Chondrocyte (in vitro differentiated cells): Measurements from ENCODE around the gene SKIC8. TPM values are rescaled to one million over a fixed set of nuclear protein-coding genes. Genes with fewer than 3 reads are reported as not detected.

Experiments
- DNase-seq: peaks from one replicate; pipeline ENCODE4 v3.0.0; 2021; ENCODE audit warnings: mixed read lengths, low spot score
- H3K27ac Mint-ChIP-seq: one replicate; pipeline ENCODE4 v1.8.0; 2021; ENCODE audit warnings: mild to moderate bottlenecking, moderate library complexity, mixed read lengths; ENCODE audit not compliant: unreplicated experiment
- H3K27me3 Mint-ChIP-seq: 2 replicates; pipeline ENCODE4 v1.8.0; 2021; ENCODE audit warnings: low read depth, mixed read lengths
- H3K36me3 Mint-ChIP-seq: 2 replicates; pipeline ENCODE4 v1.8.0; 2021; ENCODE audit warnings: low read depth, mixed read lengths
- H3K4me1 Mint-ChIP-seq: 2 replicates; pipeline ENCODE4 v1.8.0; 2021; ENCODE audit warnings: low read depth, mild to moderate bottlenecking, mixed read lengths
- H3K4me3 Mint-ChIP-seq: one replicate; pipeline ENCODE4 v1.8.0; 2021; ENCODE audit warnings: mild to moderate bottlenecking, moderate library complexity, mixed read lengths; ENCODE audit not compliant: unreplicated experiment
- H3K9me3 Mint-ChIP-seq: 2 replicates; pipeline ENCODE4 v1.8.0; 2021; ENCODE audit warnings: low read depth, mixed read lengths
- long read RNA-seq: library from polyadenylated mRNA; stranded (forward); transcript quantifications from one replicate; pipeline ENCODE4 v2.0.0, GENCODE V29; 2021
- total RNA-seq: library from RNA; stranded (reverse); gene quantifications from 3 replicates; pipeline ENCODE4 v1.2.1, GENCODE V29; 2021
- TF ChIP-seq, protein P1 (sequence below): fragments of 200-600 bp; sonication (generic); IDR thresholded peaks from 2 replicates; pipeline ENCODE4 v1.5.0; 2021; ENCODE audit warnings: antibody characterized with exemption, mild to moderate bottlenecking, moderate library complexity

Gene SKIC8
- 35.1 to 52.8 TPM (median 39.9 TPM) in 3 replicates for total RNA-seq
- long read RNA-seq, transcript WDR61-201 (11 exons, 1,387 nt): major isoform, 42 of 56 reads
- long read RNA-seq, partial matches to known transcripts: 2 of 56 reads
- long read RNA-seq, other reads (novel, unspliced or antisense): 10 of 56 reads

DNA sequence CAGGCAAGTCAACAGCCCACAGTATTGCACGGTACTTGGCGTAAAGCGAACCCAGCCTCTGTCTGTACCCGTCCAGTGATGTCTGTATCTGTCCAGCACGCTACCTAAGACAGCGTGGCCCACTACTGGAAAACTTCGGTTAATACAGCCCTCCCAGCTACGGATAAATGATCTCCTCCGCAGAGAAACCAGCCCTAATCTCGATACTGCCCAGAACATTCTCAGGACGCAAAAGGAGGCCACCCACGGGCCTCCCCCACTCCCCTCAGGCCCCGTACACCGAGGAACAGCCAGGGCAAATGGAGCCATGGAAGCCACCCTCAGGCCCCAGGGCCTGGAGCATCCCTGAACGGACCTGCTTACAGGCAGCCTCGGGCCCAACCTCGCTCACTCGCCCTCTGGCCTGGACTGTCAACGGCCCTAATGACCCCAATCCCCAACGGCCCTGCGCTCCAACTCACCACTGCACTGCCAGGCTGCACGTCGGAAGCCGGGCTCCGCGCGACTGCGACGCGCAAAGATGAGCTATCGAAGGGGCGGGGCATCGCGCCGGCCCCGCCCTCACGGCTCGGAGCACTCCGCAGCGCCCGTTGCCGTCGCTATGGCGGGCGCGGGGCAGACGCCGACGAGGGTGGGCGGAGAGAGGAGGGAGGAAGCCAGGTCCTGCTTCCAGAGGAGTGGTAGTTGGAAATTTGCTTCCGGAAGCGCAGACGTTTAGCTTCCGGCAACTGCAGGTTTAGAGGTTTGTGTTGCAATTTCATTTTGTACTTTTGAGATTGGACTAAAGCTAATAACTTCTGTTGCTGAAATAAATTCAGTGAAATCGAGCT is at the start of gene SKIC8:
Gene SKIC8 (minus strand): TSS at position 509 of the 830 bp plus-strand sequence. CDS start 3,923 bp downstream, outside the sequence.
- Mint-ChIP-seq H3K9me3 (no peaks in the 10 kb centered on the region), H3K36me3 (no peaks in the 10 kb centered on the region), H3K27me3 (no peaks in the 10 kb centered on the region), H3K27ac (peak within 1 kb of the TSS; percentile 97), H3K4me1 (peaks cover 45% of the 10 kb centered on the region), H3K4me3 (peak within 1 kb of the TSS; percentile 98)
- no peak for DNase-seq
- TF ChIP-seq, protein P1, sequence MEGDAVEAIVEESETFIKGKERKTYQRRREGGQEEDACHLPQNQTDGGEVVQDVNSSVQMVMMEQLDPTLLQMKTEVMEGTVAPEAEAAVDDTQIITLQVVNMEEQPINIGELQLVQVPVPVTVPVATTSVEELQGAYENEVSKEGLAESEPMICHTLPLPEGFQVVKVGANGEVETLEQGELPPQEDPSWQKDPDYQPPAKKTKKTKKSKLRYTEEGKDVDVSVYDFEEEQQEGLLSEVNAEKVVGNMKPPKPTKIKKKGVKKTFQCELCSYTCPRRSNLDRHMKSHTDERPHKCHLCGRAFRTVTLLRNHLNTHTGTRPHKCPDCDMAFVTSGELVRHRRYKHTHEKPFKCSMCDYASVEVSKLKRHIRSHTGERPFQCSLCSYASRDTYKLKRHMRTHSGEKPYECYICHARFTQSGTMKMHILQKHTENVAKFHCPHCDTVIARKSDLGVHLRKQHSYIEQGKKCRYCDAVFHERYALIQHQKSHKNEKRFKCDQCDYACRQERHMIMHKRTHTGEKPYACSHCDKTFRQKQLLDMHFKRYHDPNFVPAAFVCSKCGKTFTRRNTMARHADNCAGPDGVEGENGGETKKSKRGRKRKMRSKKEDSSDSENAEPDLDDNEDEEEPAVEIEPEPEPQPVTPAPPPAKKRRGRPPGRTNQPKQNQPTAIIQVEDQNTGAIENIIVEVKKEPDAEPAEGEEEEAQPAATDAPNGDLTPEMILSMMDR: peak; percentile 37

DNA sequence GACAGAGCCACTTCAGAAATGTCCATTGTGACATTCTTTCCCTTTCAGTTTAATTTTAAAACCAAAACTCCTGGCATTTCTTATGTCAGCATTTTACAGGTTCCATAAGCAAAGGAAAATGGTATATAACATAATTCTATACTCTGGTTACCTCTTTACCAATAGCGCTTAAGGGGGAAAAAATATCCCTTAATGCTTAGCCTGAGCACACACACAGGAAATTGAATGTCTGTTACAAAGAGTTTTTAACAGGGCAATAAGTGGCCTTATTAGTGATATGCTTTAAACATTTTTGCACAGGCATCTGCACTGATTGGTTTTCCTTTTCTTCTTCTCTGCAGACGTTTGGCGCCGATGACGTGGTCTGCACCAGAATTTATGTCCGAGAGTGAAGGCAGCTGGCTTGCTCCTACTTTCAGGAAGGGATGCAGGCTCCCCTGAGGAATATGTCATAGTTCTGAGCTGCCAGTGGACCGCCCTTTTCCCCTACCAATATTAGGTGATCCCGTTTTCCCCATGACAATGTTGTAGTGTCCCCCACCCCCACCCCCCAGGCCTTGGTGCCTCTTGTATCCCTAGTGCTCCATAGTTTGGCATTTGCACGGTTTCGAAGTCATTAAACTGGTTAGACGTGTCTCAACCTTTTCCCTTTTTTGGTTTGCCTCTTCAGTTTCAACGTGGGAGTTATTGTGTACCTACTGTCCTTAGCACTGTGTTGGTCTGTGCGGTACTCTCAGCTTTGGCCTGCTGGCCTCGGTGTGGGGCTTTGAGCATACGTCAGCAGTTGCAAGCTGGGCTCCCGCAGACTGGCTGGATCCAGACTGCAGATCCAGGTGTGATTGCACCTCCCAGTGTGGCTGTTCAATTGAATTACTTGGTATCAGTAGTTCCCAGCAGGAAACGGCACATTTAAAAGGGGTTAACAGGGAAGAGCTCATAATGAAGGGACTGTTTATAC is 48.5 kb upstream of the SKIC8 start:
- Mint-ChIP-seq H3K27ac (no peak overlapping the region), H3K36me3 (no peaks in the 10 kb centered on the region), H3K4me1 (no peaks in the 10 kb centered on the region), H3K27me3 (peaks cover 43% of the 10 kb centered on the region), H3K9me3 (no peaks in the 10 kb centered on the region), H3K4me3 (no peak overlapping the region)
- TF ChIP-seq, protein P1: no peak
- DNase-seq: no peak

DNA sequence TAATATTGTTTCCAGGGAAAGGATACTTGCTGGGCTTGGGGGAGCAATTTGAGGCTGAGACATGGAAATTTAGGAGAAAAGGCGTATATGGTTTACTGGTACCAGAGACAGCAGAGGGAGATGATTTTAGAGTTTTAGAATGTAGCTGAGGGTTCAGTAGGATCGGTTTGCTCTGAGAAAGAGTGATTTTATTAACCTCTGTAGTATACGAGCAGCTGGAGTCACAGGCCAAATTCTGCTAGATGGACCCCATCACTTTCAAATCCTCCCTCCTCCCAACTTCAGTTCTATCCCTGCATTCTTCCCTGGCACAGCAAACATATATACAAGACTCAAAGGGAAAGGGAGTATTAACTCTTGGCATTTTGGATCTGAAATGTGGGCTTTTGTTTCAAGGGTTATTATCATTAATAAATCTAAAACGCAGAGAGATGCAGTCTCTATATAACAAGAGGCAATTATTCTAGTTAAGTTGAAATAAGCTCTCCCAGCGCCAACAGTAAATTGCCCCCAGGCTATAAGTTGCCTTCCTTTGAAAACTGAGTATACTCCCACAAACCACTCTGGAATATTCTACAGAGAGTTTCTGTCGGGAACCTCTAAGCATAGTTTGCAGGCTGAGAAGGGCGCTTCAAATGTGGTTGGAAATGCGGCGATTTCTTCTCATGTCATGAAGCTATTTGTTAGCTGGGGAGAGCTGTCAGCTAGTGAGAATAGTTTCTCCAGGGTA is 46.2 kb upstream of the SKIC8 start:
- H3K4me3 Mint-ChIP-seq: no peak overlapping the region
- peaks cover 11% of the 10 kb centered on the region for H3K4me1 Mint-ChIP-seq
- DNase-seq: no peak
- H3K27ac Mint-ChIP-seq: no peak overlapping the region
- peaks cover 64% of the 10 kb centered on the region for H3K27me3 Mint-ChIP-seq
- H3K9me3 Mint-ChIP-seq: no peaks in the 10 kb centered on the region
- no peaks in the 10 kb centered on the region for H3K36me3 Mint-ChIP-seq
- TF ChIP-seq, protein P1: no peak

DNA sequence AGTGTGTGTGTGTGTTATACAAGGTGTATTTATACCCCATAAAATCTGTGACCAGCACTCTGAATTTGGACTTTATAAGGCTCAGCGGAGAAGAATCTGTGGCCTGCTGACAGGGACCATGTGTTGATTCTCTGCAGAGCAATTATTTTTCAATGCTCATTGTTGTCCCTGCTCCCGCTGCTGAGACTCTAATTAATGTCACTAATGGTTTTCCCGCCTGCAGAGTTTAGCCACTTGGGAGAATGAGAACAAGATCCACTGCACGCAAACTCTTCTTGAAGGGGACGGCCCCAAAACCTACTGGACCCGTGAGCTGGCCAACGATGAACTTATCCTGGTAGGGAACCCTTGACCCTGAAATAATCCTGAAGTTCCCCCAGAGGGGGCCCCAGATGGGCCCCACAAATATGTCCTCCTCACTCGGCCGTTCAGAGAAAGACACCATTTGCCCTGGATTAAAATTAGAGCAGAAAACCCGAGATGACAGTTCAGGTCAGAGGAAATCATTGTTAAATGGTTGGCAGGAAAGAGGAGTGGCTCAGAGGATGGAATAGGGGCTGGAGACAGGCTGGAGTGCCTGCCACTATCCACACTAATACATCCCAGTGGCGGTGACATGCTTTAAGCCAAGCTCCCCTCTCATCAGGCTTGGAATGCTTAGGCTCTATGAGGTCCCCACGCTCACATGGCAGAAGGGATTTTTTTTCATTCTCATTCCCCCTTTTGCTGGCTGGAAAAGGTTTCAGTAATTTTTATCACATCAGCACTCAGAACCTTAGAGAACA is 44.1 kb upstream of the SKIC8 start:
- Mint-ChIP-seq H3K27ac (no peak overlapping the region), H3K27me3 (peaks cover 81% of the 10 kb centered on the region), H3K4me1 (peaks cover 18% of the 10 kb centered on the region), H3K36me3 (no peaks in the 10 kb centered on the region), H3K9me3 (no peaks in the 10 kb centered on the region), H3K4me3 (no peak overlapping the region)
- TF ChIP-seq, protein P1: no peak
- DNase-seq: no peak
